Measurements from ENCODE around the gene EXD3. TPM values are rescaled to one million over a fixed set of nuclear protein-coding genes. Genes with fewer than 3 reads are reported as not detected.

Gene EXD3
- total RNA-seq, 2 experiments from 2014 or later: 20.8 to 27.0 TPM

DNA sequence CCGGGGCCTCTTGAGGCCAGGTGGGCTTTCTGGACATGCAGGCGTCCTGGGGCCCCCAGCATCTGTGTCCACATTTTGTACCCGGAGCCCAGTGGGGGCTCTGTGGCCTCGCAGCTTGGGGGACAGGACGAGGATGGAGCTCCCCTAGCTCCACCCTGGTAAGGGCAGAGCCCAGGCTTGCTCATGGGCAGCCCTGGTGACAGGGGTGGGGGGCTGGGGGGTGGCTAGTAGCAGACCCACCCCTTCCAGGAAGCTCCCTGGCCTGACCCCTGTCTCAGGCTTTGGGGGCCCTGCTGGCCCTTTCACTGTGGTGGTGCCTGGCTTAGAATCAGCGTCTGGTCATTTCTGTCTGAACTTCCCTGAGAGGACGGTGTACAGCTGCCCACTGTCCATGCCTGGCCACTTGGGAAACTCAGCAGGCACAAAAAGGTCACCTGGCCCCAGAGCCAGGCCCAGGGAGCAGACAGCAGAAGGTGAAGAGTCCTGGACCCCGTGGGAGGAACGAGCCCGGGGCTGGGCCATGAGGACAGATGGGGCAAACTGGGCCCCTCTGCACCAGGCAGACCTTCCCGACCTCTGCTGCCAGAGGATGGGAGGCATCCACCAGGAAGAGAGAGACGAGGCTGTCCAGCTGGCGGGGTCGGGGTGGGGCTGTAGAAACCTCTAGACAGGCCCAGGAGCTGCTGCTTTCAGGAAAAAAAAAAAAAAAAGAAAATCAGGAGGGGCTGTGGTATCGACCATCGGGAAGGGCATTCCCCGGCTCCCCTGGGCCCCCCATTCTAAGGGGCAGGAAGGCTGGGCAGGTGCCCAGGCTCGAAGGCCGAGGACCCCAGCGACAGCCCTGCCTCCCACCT is 52.8 kb downstream of the EXD3 start:
- BruUV-seq (replicated peaks): no TSS peak
- TF ChIP-seq, protein P1, sequence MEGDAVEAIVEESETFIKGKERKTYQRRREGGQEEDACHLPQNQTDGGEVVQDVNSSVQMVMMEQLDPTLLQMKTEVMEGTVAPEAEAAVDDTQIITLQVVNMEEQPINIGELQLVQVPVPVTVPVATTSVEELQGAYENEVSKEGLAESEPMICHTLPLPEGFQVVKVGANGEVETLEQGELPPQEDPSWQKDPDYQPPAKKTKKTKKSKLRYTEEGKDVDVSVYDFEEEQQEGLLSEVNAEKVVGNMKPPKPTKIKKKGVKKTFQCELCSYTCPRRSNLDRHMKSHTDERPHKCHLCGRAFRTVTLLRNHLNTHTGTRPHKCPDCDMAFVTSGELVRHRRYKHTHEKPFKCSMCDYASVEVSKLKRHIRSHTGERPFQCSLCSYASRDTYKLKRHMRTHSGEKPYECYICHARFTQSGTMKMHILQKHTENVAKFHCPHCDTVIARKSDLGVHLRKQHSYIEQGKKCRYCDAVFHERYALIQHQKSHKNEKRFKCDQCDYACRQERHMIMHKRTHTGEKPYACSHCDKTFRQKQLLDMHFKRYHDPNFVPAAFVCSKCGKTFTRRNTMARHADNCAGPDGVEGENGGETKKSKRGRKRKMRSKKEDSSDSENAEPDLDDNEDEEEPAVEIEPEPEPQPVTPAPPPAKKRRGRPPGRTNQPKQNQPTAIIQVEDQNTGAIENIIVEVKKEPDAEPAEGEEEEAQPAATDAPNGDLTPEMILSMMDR (conservative IDR thresholded peaks at IDR 0.05; ENCODE audit: low read length): no peak
- no peak for TF ChIP-seq EZH2phosphoT487 (IDR thresholded peaks at IDR 0.05; ENCODE audit: borderline replicate concordance, low read depth, low read length)
- Histone ChIP-seq H3K4me3 (ENCODE audit: low read depth, low read length, poor library complexity, severe bottlenecking) (no peak overlapping the region), H2AFZ (ENCODE audit: low read length) (no peak overlapping the region), H4K20me1 (ENCODE audit: insufficient read depth, low read length) (no peaks in the 10 kb centered on the region), H3K27ac (ENCODE audit: low read depth, low read length, poor library complexity, severe bottlenecking) (no peak overlapping the region), H3K9me2 (ENCODE audit: insufficient read depth, low read length) (no peaks in the 10 kb centered on the region), H3K4me1 (ENCODE audit: insufficient read depth, low read length, poor library complexity, severe bottlenecking) (no peaks in the 10 kb centered on the region), H3K36me3 (ENCODE audit: insufficient read depth, low read length) (no peaks in the 10 kb centered on the region), H3K4me2 (ENCODE audit: low read length) (no peak overlapping the region), H3K9me3 (ENCODE audit: low read length) (no peaks in the 10 kb centered on the region), H3K79me2 (ENCODE audit: insufficient read depth, low read depth, low read length) (no peaks in the 10 kb centered on the region)
- ChIA-PET CTCF (ENCODE audit: unreplicated experiment) (no interaction called here), POLR2A (interaction anchor here (0.6 to 0.7 kb wide), 3 partner anchors 33 to 606 kb away, joined by 3 to 4 read pairs (median 4); no protein-coding TSS in a partner anchor)
- no peak for DNase-seq (ENCODE audit: low spot score)
- intact Hi-C loops (cut with micrococcal nuclease; ENCODE audit: unreplicated experiment): no loop called here

DNA sequence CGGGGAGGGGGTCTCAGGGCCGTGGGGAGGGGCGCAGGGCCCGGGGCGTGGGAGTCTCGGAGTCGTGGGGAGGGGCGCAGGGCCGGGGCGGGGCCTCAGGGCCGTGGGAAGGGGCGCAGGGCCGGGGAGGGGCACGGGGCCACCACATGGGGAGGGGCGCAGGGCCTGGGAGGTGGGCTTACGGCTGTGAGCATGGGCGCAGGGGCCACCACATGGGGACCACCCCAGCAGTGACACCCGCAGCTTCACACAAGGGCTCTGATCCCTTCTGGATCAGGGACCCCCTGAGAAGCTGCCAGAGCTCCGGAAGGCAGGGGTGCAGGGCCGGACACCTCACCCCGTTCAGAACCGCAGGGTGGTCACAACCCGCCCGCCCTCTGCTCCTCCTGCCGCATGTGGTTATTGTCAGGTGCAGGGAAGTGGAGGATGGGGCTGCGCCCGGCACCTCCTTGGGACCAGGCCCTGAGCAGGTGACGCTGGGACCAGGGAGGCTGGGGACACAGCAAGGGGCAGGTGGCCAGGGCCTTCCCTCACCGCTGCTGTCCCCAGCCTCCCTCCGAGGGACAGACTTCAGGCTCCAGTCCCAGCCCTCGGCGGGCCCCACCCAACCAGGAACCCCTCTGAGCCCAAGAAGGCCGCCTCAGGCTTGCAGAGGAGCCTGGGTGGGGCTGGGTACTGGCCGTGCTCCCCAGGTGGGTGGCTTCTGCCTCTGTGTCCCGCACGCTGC is 53.7 kb downstream of the EXD3 start:
- no peaks in the 10 kb centered on the region for H3K36me3 ChIP-seq (ENCODE audit: insufficient read depth, low read length)
- no TSS peak for BruUV-seq (replicated peaks)
- H3K4me1 ChIP-seq (ENCODE audit: insufficient read depth, low read length, poor library complexity, severe bottlenecking): no peaks in the 10 kb centered on the region
- POLR2A ChIA-PET: no interaction called here
- TF ChIP-seq EZH2phosphoT487 (IDR thresholded peaks at IDR 0.05; ENCODE audit: borderline replicate concordance, low read depth, low read length): no peak
- TF ChIP-seq, protein P1 (conservative IDR thresholded peaks at IDR 0.05; ENCODE audit: low read length): no peak
- H3K9me3 ChIP-seq (ENCODE audit: low read length): no peaks in the 10 kb centered on the region
- no peaks in the 10 kb centered on the region for H3K9me2 ChIP-seq (ENCODE audit: insufficient read depth, low read length)
- no peak overlapping the region for H3K4me2 ChIP-seq (ENCODE audit: low read length)
- intact Hi-C loops (cut with micrococcal nuclease; ENCODE audit: unreplicated experiment): no loop called here
- H4K20me1 ChIP-seq (ENCODE audit: insufficient read depth, low read length): no peaks in the 10 kb centered on the region
- H3K79me2 ChIP-seq (ENCODE audit: insufficient read depth, low read depth, low read length): no peaks in the 10 kb centered on the region
- CTCF ChIA-PET (ENCODE audit: unreplicated experiment): no interaction called here
- H2AFZ ChIP-seq (ENCODE audit: low read length): no peak overlapping the region
- no peak overlapping the region for H3K27ac ChIP-seq (ENCODE audit: low read depth, low read length, poor library complexity, severe bottlenecking)
- no peak overlapping the region for H3K4me3 ChIP-seq (ENCODE audit: low read depth, low read length, poor library complexity, severe bottlenecking)
- DNase-seq (ENCODE audit: low spot score): no peak
